Heart left ventricle (tissue), 16 donors: Measurements from ENCODE around the gene TBC1D8. TPM values are rescaled to one million over a fixed set of nuclear protein-coding genes. Genes with fewer than 3 reads are reported as not detected.
A peak's percentile ranks its signal among the peaks of the same experiment; 100 is the strongest.

Experiments
- ATAC-seq, 4 donors: fragments of 200-7000 bp; cut with Tn5 transposase; one replicate each; pipeline ENCODE4 v1.9.1; 2020 to 2022; ENCODE audit warnings: moderate library complexity in 4 of 4, mild to moderate bottlenecking in 3 of 4, moderate number of reproducible peaks in 1 of 4
- DNase-seq, 5 donors: peaks; one replicate each; pipeline ENCODE4 v3.0.0-alpha.2; 2020
- H3K27ac ChIP-seq, 12 donors: fragments of 200-600 bp; sonication (generic) in 4 of 12; one replicate each; pipeline versions ENCODE4 v1.5.0 to v1.8.0; 2016 to 2022; ENCODE audit warnings: mild to moderate bottlenecking in 2 of 12
- H3K27me3 ChIP-seq, 9 donors: fragments of 200-600 bp; sonication (generic) in 2 of 9; one replicate each; pipeline versions ENCODE4 v1.5.1 to v1.8.0; 2016 to 2022; ENCODE audit warnings: mild to moderate bottlenecking in 3 of 9
- H3K36me3 ChIP-seq, 9 donors: fragments of 200-600 bp; sonication (generic) in 2 of 9; one replicate each; pipeline versions ENCODE4 v1.5.0 to v1.8.0; 2018 to 2022; ENCODE audit warnings: mild to moderate bottlenecking in 2 of 9
- H3K4me1 ChIP-seq, 12 donors: fragments of 200-600 bp; sonication (generic) in 4 of 12; one replicate each; pipeline versions ENCODE4 v1.5.0 to v1.8.0; 2016 to 2022; ENCODE audit warnings: mild to moderate bottlenecking in 3 of 12
- H3K4me3 ChIP-seq, 12 donors: fragments of 200-600 bp; sonication (generic) in 4 of 12; one replicate each; pipeline versions ENCODE4 v1.5.0 to v1.8.0; 2017 to 2022; ENCODE audit warnings: mild to moderate bottlenecking in 9 of 12, moderate library complexity in 4 of 12
- H3K9me3 ChIP-seq, 12 donors: fragments of 200-600 bp; sonication (generic) in 4 of 12; one replicate each; pipeline versions ENCODE4 v1.5.0 to v1.8.0; 2016 to 2022; ENCODE audit warnings: mild to moderate bottlenecking in 1 of 12
- CTCF ChIP-seq, 12 donors: fragments of 200-600 bp; sonication (generic) in 4 of 12; IDR thresholded peaks; one replicate each; pipeline versions ENCODE4 v1.5.0 to v1.8.0; 2018 to 2022; ENCODE audit warnings: antibody characterized with exemption in 12 of 12, mild to moderate bottlenecking in 5 of 12
- POLR2A ChIP-seq, 2 donors: fragments of 450-650 bp; IDR thresholded peaks; one replicate each; pipeline ENCODE4 v1.6.1; 2017; ENCODE audit warnings: antibody characterized with exemption in 2 of 2, mild to moderate bottlenecking in 2 of 2, moderate library complexity in 2 of 2
- WGBS, 4 donors: extraction: QIAGEN DNeasy Blood & Tissue Kit in 2 of 4; methylation state at CpG; one replicate each; pipeline versions ENCODE4 v1.1.5 to v1.1.7; 2013 to 2018; 5-methylcytosine and 5-hydroxymethylcytosine counted together
- intact Hi-C, 10 donors: fragments of 100-400 bp; cut with DNase I; formaldehyde crosslinking; loops; one replicate each; pipeline versions ENCODE4 v1.11.1 to v1.14.2; 2022
- polyA plus RNA-seq, 2 donors: library from polyadenylated mRNA; stranded (reverse); fragments of 200-250 nt; gene quantifications; one replicate each; pipeline ENCODE4 v1.2.3, GENCODE V29; 2013
- total RNA-seq, 9 donors: library from RNA; depleted of rRNA in 2 of 9; stranded (reverse); fragments of >200 nt in 2 of 9; fragmentation: NEBNext Ultra II Directional in 3 of 9; extraction: Animal tissue kit (Norgen Biotek cat#: 25700) in 3 of 9; gene quantifications; one replicate each; pipeline versions ENCODE4 v1.1.0 to v1.2.4, GENCODE V29; 2016 to 2023
- donor health status: ischemic (EF 13 %, LVEDD 7.1; RV severe dilation, severe dysfunction).
- donor health status: healthy with polysubstance abuse.
- donor health status: DM: no; HTN: yes; CAD: no.
- donor health status: DM: no; HTN: no; CAD: no.
- donor health status: ischemic (EF 25% LVEDD 6.9; RV normal size, moderate dysfunction).
- donor health status: ischemic (EF 25% LVEDD 5.7; RV mildly dilated, moderate dysfunction).
- donor health status: healthy.
- donor health status: DM: yes; HTN: yes; CAD: no.
- donor health status: ischemic (EF 35%, LVEDD 5.7; RV mildly dilated, moderate dysfunction).
- donor health status: nonischemic (EF 11% LVEDD 7.7; RV severe dilation, severe dysfunction).
- donor health status: DM: yes; HTN: yes; CAD: no.
- donor health status: PGD.
- donor health status: ischemic (EF 29% LVEDD 5.4; RV normal size, mild dysfunction).
- donor health status: nonischemic (EF 23%, LVEDD 6.1; RV moderate dilation, normal function).

The TBC1D8 gene
- total and polyA plus RNA-seq, 11 donors, result 30.1 to 61.7 (median 42.9) TPM

DNA sequence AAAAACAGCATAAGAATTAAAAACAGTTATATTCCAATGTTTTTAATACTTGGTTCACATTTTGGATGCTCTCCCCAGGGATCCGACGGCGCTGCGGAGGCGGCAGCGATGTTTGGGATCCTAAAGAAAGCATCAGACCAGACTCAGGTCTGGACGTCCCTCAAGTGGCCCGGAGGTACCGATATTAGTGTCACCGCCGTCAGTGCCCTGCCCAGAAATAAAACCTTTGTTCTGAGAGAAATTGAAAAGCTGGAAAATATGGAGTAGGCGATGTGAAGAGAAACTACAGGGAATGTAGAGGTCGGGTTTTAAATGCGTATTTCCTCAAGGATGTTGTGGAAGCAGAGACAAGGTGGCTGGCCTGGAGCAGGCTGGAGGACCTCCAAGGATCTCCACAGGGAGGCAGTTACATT is 683 bp upstream of the TBC1D8 start:
- Histone ChIP-seq H3K36me3 (no peaks in the 10 kb centered on the region), H3K27ac (peak overlapping the region; percentile 57 to 97 (median 92)), H3K27me3 (no peaks in the 10 kb centered on the region), H3K4me3 (peak overlapping the region in 11 of 12 donors; percentile 37 to 90 (median 81)), H3K9me3 (no peaks in the 10 kb centered on the region), H3K4me1 (peaks cover 3 to 72% (median 56%) of the 10 kb centered on the region in 12 donors)
- TF ChIP-seq POLR2A (IDR thresholded peaks at IDR 0.05) (no peak), CTCF (IDR thresholded peaks at IDR 0.05) (no peak)
- WGBS, 4 donors, result 5 to 8% (median 6%) methylated on average over 14 of the region's 14 CpGs
- peak in 2 of 4 donors; percentile 15 to 29 for ATAC-seq
- intact Hi-C loops, result loop anchor here (1.0 to 10.0 kb wide), 18 partner anchors 40 to 547 kb away; partner anchors contain the start of gene CNOT11 (in 1 of the 10)
- DNase-seq, result peak in 2 of 5 donors; percentile 28 to 40

- Histone ChIP-seq H3K4me3 (peak overlapping the region; percentile 72 to 95 (median 84)), H3K27ac (peak overlapping the region; percentile 39 to 97 (median 87)), H3K27me3 (no peaks in the 10 kb centered on the region), H3K36me3 (no peaks in the 10 kb centered on the region), H3K4me1 (peaks cover 3 to 86% (median 64%) of the 10 kb centered on the region in 12 donors), H3K9me3 (no peaks in the 10 kb centered on the region)
- peak; percentile 32 to 72 (median 40) for DNase-seq
- 1 to 4% (median 2%) methylated on average over 13 to 76 of the region's 76 CpGs for WGBS, 4 donors
- ATAC-seq, result peak in 3 of 4 donors; percentile 24 to 35 (median 32)
- TF ChIP-seq POLR2A (IDR thresholded peaks at IDR 0.05) (no peak), CTCF (IDR thresholded peaks at IDR 0.05) (peak in 3 of 12 donors; percentile 16 to 38 (median 19))
- intact Hi-C loops, result loop anchor here in 9 of 10 donors (1.0 to 10.0 kb wide), 13 partner anchors 38 to 546 kb away; partner anchors contain the start of gene CNOT11 (in 1 of the 9)
These were observed 656 bp downstream of the TBC1D8 start for GRCh38 chr2:101150306-101151145.

GRCh38 chr2:101149241-101150192 is 1.7 kb downstream of the TBC1D8 start:
- intact Hi-C loops, result loop anchor here in 9 of 10 donors (2.0 to 10.0 kb wide), 13 partner anchors 23 to 545 kb away; partner anchors contain the start of gene CNOT11 (in 1 of the 9)
- ATAC-seq (peak; percentile 2 to 23 (median 12)), DNase-seq (peak in 3 of 5 donors; percentile 25 to 58 (median 33))
- TF ChIP-seq CTCF (IDR thresholded peaks at IDR 0.05), result no peak
- no peak for TF ChIP-seq POLR2A (IDR thresholded peaks at IDR 0.05)
- H3K4me3 ChIP-seq, result peak overlapping the region; percentile 72 to 95 (median 84)
- H3K27me3 ChIP-seq, result no peaks in the 10 kb centered on the region
- H3K27ac ChIP-seq, result peak overlapping the region; percentile 11 to 97 (median 87)
- H3K36me3 ChIP-seq, result no peaks in the 10 kb centered on the region
- WGBS, 4 donors, result 50 to 58% (median 57%) methylated on average over 21 of the region's 21 CpGs
- H3K9me3 ChIP-seq, result no peaks in the 10 kb centered on the region
- peaks cover 3 to 89% (median 67%) of the 10 kb centered on the region in 12 donors for H3K4me1 ChIP-seq
